ENCODE results near the gene ETFA.

ETFA gene

GRCh38 chr15:76185716-76186115 lies 125.6 kb downstream of the ETFA start:
- in situ Hi-C loops (cut with MboI; ENCODE audit: low sequenced_read_pairs, unreplicated experiment) = loop anchor here (25.0 kb wide), 1 partner anchor 677 kb away; no protein-coding TSS in a partner anchor
- peak; percentile 31 for TF ChIP-seq CTCF (IDR thresholded peaks at IDR 0.05; ENCODE audit: borderline replicate concordance, control extremely low read depth, extremely low read depth, insufficient read depth, missing control alignments)
- DNase-seq (ENCODE audit: low spot score) = peak; percentile 71

GRCh38 chr15:76184650-76185035 lies 126.6 kb downstream of the ETFA start:
- in situ Hi-C loops (cut with MboI; ENCODE audit: low sequenced_read_pairs, unreplicated experiment) = loop anchor here (25.0 kb wide), 1 partner anchor 678 kb away; no protein-coding TSS in a partner anchor
- no peak for TF ChIP-seq CTCF (IDR thresholded peaks at IDR 0.05; ENCODE audit: borderline replicate concordance, control extremely low read depth, extremely low read depth, insufficient read depth, missing control alignments)
- DNase-seq (ENCODE audit: low spot score) = no peak

DNA sequence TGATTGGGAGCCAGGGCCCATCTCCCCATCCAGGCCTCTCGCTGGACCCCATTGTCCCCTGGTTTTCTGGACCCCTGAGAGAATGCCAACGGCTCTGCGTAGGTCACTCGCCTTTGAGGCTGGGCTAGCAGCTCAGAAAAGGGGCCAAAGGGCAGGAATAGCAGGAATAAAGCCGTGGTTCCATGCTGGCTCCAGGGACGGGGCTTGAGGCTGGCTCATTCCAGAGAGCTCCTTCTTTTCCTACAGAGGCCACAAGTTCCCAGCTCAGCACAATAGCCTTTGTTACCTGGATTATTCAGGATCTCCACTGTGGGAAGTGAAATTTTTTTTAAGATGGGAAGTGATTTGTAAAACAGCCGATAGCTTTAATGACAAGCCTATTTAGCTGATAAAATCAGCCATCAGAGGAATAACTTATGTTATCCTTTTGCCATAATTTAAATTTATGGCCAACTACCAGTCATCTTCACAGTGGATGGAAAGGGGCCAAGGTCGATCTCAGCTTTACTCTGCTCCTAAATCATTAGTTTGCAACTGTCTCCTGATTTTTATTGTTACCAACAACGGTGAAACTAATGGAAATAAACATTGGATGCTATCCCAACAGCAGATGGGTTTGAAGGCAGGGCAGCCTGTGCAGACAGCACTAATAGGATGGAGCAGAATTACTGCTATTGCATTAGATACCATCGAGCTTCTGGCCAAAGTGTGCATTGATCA lies 127.2 kb downstream of the ETFA start:
- no peak for TF ChIP-seq CTCF (IDR thresholded peaks at IDR 0.05; ENCODE audit: borderline replicate concordance, control extremely low read depth, extremely low read depth, insufficient read depth, missing control alignments)
- in situ Hi-C loops (cut with MboI; ENCODE audit: low sequenced_read_pairs, unreplicated experiment) = loop anchor here (25.0 kb wide), 1 partner anchor 678 kb away; no protein-coding TSS in a partner anchor
- no peak for DNase-seq (ENCODE audit: low spot score)

GRCh38 chr15:76181705-76182107 lies 129.6 kb downstream of the ETFA start:
- DNase-seq (ENCODE audit: low spot score) = peak; percentile 83
- in situ Hi-C loops (cut with MboI; ENCODE audit: low sequenced_read_pairs, unreplicated experiment) = loop anchor here (25.0 kb wide), 1 partner anchor 681 kb away; no protein-coding TSS in a partner anchor
- TF ChIP-seq CTCF (IDR thresholded peaks at IDR 0.05; ENCODE audit: borderline replicate concordance, control extremely low read depth, extremely low read depth, insufficient read depth, missing control alignments) = no peak

GRCh38 chr15:76180321-76180720 lies 130.9 kb downstream of the ETFA start:
- in situ Hi-C loops (cut with MboI; ENCODE audit: low sequenced_read_pairs, unreplicated experiment) = loop anchor here (25.0 kb wide), 1 partner anchor 682 kb away; no protein-coding TSS in a partner anchor
- TF ChIP-seq CTCF (IDR thresholded peaks at IDR 0.05; ENCODE audit: borderline replicate concordance, control extremely low read depth, extremely low read depth, insufficient read depth, missing control alignments) = no peak
- DNase-seq (ENCODE audit: low spot score) = no peak

DNA sequence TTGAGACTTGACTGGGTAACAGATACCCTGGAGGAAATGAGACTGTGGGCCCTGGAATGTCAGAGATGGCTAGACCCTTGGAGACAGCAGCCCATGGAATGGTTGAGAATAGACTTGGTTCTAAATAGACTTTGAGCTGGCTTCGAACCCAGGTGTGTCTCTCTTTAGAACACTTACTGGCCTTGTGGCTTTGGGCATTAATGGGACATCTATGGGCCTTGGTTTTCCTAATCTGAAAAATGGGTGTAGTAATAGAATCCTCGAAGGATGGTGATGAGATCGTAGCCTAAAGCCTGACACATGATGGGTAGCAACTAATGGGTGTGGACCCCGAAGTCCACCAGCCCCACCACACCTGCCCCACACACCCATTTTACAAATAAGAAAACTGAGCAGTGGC lies 132.2 kb downstream of the ETFA start:
- DNase-seq (ENCODE audit: low spot score) = no peak
- no peak for TF ChIP-seq CTCF (IDR thresholded peaks at IDR 0.05; ENCODE audit: borderline replicate concordance, control extremely low read depth, extremely low read depth, insufficient read depth, missing control alignments)
- in situ Hi-C loops (cut with MboI; ENCODE audit: low sequenced_read_pairs, unreplicated experiment) = loop anchor here (25.0 kb wide), 1 partner anchor 683 kb away; no protein-coding TSS in a partner anchor

Measured in GM13976 (cell line).